NCI-H1105 treated with DMSO at 0.1 percent for 48 hours (cell line): ENCODE results near the gene ALPG.
"Not testable (repeated sequence)": the region's sequence is repeated elsewhere in the genome, so short reads cannot be mapped to it uniquely, and the experiment has no call there.

Source experiments
- DNase-seq: peaks from one replicate; lab custom pipeline; 2025; lab: John Stamatoyannopoulos, UW

Gene ALPG

GRCh38 chr2:232398293-232399034 lies 8.2 kb upstream of the ALPG start:
- no peak for DNase-seq

DNA sequence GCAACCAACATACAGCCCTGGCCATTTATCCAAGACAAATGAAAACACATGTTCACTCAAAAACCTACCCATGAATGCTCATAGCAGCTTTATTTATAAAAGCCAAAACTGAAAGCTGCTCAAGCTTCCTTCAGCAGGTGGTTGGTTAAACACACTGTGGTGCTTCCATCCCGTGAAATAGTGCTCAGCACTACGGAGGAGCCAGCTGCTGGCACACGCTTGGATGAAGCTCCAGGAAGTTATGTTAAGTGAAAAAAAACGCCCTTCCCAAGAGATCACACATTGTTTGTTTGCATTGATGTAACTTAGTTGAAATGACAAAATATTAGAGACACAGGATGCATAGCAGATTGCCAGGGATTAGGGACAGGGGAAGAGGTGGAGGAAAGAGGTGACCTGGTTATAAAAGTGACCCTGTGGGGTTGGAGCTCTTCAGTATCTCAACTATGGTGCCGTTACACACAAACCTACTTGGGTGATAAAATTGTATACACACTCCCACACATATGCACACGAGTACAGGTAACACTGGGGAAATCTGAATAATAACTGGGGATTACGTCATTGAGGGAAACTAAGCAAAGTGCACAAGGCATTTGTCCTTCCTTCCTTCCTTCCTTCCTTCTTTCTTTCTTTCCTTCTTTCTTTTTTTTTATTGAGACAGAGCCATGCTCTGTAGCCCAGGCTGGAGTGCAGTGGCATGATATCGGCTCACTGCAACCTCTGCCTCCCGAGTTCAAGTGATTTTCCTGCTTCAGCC lies 6.2 kb upstream of the ALPG start:
- DNase-seq: no peak

GRCh38 chr2:232402518-232402917 lies 4.1 kb upstream of the ALPG start:
- DNase-seq: no peak

DNA sequence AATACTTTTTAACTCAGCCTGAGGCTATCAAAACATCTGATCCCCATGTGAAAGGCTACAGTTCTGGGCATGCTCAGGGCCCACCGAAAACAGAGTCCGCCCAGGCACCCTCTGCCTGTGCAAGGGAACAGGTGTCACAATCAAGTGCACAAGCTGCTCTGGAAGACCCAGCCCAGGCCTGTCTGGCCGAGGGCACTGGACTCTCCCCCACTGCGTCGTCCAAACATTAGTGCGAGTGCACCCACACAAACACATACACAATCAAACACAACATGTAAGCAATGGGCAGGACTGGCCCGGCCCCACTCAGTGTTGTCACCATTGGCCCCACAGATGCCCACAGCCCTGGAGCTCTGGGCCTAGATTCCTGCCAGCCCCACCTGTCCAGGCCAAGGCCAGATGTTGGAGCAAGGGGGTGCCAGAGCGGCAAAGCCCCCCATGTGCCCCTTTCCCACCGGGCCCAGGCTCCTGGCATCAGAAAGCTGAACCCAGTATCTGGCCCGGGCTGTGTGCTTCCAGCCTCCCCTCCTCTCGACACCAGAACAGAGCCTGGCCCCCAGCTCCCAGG lies 617 bp upstream of the ALPG start:
- DNase-seq: no peak

- not testable (repeated sequence) for DNase-seq
Observed at GRCh38 chr2:232407428-232408150, 945 bp downstream of the ALPG start.

- not testable (repeated sequence) for DNase-seq
Observed at GRCh38 chr2:232408269-232408668, 1.6 kb downstream of the ALPG start.

- not testable (repeated sequence) for DNase-seq
Observed at GRCh38 chr2:232409617-232410016, 3.0 kb downstream of the ALPG start.

DNA sequence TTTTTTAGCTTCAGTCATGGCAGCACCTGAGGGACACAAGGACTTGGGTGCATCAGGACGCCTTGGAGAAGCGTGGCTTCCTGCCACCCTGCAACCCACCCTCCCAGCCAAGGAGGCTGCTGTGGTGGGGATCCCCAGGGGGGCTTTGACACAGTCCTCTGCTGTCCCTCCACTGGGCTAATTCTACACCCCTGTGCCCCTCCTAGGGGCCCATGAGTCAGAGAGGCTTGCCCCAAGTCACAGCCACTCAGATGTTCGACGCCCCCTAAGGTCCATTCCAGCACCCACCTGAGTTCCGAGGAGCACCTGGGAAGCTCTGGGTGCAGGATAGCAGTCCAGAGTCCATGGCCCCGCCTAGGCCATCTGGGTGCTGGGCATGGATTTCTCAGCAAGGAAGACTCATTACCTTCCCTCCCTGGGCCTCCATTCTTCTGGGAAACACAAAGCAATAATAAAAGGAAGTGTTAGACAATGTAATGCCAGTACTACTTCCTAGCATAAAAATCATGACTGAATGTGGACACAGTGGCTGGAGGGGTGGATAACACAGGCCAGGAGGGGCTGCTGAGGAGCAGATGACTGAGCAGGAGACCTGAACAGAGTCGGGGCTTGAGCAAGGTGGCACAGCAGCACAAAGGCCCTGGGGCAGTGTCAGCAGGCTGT lies 3.7 kb downstream of the ALPG start:
- no peak for DNase-seq

- no peak for DNase-seq
Observed at GRCh38 chr2:232411901-232412629, 5.4 kb downstream of the ALPG start.

DNA sequence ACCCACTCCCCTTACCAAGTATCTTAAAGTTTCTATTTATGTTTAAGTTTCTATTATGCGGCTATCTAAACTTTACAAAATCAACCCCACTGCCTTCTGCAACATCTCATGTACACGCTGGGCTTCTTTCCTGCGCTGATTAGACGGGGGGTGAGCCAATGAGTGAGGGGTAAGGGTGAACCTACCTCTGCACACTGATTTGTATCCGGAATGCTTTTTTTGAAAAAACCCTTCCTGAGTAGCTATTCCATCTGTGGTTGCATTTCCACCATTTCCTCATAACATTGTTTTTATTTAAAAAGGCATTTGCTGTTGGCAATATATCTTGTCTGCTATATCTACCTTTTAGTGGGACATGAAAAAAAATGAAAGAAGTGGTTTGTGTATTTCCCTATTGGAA lies 6.3 kb downstream of the ALPG start:
- DNase-seq: no peak

GRCh38 chr2:232415138-232415690 lies 8.6 kb downstream of the ALPG start:
- DNase-seq: no peak

DNA sequence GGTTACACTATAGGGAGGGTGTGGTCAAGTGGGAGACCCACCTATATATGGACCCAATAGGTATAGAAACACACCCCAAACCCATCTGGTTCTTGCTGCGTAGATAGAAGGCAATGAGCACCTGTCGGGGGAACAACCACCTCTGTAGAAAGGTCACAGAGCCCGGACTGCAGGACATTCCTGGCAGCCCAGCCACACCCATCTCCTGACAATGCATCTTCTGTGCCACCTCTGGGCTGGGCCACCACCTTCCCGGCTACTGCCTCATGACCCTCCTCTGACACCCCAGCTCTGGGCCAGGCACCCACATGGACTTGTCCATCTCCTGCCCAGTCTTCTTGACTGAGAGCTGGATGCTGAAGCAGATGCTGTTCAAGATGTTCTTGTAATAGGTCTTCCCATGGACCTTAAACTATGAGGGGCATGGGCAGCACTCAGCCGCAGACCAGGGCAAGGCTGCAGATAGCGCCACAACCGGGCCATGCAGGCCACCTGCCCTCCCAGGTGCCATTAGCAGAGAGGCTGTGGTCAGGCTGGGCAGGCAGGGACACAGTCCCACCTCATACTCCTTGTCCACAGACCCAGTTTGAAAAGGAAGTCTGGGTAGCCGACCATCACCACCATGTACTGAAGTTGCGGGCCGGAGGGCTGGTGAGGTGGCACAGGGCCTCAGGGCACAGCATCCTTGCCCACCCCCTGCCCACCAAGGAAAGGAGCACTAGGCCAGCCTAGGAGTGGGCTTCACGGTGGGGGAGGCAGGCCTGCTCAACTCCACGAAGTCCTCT lies 9.3 kb downstream of the ALPG start:
- DNase-seq: no peak

GRCh38 chr2:232416521-232417470 lies 10.2 kb downstream of the ALPG start:
- DNase-seq: no peak

GRCh38 chr2:232417489-232417888 lies 10.8 kb downstream of the ALPG start:
- no peak for DNase-seq

GRCh38 chr2:232418056-232418455 lies 11.4 kb downstream of the ALPG start:
- DNase-seq: no peak

DNA sequence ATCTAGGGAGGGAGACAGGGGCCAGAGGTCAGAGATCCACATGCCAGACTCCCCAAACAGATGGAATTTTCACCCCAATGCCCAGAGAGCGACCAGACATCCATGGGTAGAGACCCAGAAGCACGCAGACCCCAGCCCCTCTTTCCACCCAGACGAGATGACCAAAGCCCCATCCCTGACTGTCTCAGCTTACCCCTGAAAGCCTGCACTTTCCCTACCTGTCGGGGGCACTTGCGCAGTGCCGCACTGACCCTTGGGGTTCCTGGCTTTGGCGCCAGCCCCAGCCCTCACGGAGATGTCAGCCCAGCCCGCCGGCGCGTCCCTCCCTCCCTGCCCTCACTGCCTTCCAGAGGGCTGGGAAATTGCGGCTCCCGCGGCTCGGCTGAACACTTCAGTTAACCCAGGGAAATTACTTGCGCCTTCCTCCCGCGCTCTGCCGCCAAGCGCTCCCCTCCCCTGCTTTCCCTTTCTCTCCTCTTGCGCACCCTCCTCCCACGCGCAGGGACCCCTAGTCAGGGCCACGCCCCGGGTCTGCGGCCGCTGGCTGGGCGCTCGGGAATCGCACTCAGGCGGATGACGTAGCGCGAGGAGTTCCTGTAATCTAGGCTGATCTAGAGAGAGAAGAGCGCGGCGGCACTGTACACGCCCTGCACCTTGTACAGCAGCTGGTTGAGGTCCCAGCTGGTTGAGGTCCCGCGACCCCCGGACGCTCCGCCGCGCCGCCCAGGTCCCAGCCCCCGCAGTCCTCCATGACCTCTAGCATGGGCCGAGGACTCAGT lies 12.0 kb downstream of the ALPG start:
- peak; percentile 73 for DNase-seq

DNA sequence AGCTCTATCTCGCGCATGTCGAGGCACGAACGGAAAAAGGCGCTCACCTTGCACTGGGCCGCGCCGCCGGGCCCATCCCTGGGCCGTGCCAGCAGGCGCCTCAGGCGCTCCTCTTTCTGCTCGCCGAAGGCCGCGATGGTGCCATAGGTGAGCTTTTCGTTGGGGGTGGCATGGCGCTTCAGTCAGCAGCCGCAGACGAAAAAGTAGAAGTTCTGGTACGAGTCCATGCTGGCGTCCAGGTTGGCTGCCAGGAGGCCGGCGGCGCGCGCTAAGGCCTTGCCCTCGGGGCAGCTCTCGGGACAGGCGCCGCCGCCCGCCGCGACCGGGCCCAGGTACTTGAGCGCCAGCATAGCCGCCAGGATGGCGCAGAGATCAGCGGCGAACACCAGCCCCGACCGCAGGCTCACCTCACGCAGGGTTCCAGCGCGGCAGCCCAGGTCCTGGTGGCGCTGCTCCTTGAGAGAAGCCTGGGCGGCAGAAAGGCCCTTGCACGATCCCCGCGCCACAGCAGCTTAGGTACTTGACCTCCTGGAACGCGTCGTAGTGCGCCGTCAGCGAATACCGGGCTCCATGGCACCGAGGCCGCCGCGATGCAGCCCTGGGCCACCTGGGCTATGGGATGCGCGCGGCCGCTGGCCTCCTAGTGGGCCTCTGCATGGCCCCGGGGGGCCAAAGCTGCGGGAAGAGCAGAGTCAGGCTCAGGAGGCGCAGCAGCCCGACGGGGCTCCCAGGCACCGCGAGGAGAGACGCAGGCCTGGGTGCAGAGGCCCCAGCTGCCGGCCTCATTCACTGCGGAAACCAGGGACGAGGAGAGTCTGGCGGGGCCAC lies 12.8 kb downstream of the ALPG start:
- peak; percentile 57 for DNase-seq
